BLaER1 (cell line): Measurements from ENCODE around the gene CD2BP2.
A peak's percentile ranks its signal among the peaks of the same experiment; 100 is the strongest.

Experiments used
- H3K27ac ChIP-seq: shearing (Covaris generic); formaldehyde crosslinking; 2 replicates; pipeline ENCODE4 v1.8.1; 2022
- H3K27me3 ChIP-seq: shearing (Covaris generic); formaldehyde crosslinking; 2 replicates; pipeline ENCODE4 v1.8.1; 2022
- H3K36me3 ChIP-seq: shearing (Covaris generic); formaldehyde crosslinking; 2 replicates; pipeline ENCODE4 v1.8.1; 2022
- H3K4me1 ChIP-seq: shearing (Covaris generic); formaldehyde crosslinking; 2 replicates; pipeline ENCODE4 v1.8.1; 2022
- H3K4me2 ChIP-seq: shearing (Covaris generic); formaldehyde crosslinking; 2 replicates; pipeline ENCODE4 v1.8.1; 2022
- H3K4me3 ChIP-seq: shearing (Covaris generic); formaldehyde crosslinking; 2 replicates; pipeline ENCODE4 v1.8.1; 2022
- H3K9ac ChIP-seq: shearing (Covaris generic); formaldehyde crosslinking; 2 replicates; pipeline ENCODE4 v1.8.1; 2022
- H3K9me3 ChIP-seq: shearing (Covaris generic); formaldehyde crosslinking; 2 replicates; pipeline ENCODE4 v1.8.1; 2022
- H4K20me1 ChIP-seq: shearing (Covaris generic); formaldehyde crosslinking; 2 replicates; pipeline ENCODE4 v1.8.1; 2022
- Cebpa-rat ChIP-seq: shearing (Covaris generic); IDR thresholded peaks from 2 replicates; pipeline ENCODE4 v1.8.1; 2022

The CD2BP2 gene

DNA sequence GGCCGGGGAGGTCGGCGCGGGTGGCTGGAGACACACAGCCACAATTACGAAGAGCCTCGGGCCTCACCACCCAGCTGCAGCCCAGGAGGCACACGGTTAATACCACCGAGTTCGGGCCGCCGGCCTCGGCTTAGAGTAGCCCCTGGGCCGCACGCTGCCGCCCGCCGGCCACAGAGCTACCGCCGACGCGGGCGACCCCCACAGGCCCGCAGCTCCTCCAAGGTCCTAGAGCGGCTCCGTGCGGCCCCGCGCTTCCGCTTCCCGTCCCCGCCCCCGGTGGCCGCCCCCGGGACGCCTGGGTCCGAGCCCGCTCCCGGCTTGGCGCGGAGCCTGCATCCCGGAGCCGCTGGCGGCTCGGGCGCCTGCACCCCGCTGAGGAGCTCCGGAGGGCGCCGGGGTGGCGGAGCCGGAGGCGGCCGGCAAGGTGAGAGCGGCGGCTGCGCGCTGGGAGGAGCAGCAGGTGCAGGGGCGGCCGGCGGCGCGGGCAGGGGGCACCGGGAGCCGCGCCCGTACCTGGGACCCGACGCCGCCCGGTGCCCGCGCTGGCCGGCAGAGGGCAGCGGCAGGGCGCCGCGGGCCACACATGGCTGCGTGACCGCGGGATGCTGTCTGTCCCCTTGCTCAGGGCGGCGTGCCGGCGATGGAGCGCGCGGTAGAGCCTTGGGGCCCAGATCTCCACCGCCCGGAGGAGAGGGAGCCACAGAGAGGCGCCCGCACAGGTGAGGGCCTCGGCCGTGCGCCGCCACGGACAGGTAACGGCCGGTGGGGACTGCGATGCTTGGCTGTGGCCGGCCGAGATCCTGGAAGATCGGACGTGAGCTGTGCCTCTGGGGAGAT is 40.3 kb upstream of the CD2BP2 start, which contains the start of gene ZNF48:
ZNF48 (plus strand) TSS at position 266 of the 837 bp plus-strand sequence; CDS start at position 641, 375 bp downstream.
- Histone ChIP-seq H3K27me3 (no peaks in the 10 kb centered on the region), H3K36me3 (peaks cover 25% of the 10 kb centered on the region), H3K4me3 (peak within 1 kb of the TSS; percentile 99), H3K9ac (peak within 1 kb of the TSS; percentile 90), H3K4me1 (peaks cover 63% of the 10 kb centered on the region), H3K4me2 (peak within 1 kb of the TSS; percentile 94), H3K9me3 (no peaks in the 10 kb centered on the region), H3K27ac (peak within 1 kb of the TSS; percentile 87), H4K20me1 (peaks cover 25% of the 10 kb centered on the region)
- TF ChIP-seq Cebpa-rat: no peak

DNA sequence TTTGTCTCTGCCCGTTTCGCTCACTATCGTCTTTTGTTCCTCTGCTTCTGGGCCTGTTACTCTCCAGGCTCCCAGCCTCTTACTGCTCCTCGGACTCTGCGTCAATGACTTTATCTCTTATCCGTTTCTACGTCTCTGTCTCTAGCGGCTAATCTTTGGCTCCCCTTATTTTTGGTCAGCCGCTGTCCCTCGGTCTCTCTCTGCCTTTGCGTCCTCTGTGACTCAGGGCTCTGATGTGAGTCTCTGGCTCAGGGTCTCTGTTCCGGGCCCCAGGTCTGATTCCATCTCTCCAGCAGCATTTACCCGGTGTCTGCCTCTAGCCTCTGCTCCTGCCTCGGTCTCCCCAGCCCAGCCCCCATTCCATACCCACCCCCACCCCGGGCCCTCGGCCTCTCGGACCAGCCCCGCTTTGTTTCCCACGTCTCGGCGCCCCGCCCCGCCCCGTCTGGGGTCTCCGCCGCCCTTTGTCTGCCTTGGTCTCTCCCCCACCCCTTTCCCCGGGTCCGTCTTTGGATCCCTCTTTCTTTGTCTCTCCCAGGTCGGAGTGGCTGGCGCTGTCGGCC is 39.6 kb upstream of the CD2BP2 start:
- H3K4me2 ChIP-seq: peak overlapping the region; percentile 94
- H3K4me1 ChIP-seq: peaks cover 61% of the 10 kb centered on the region
- no peaks in the 10 kb centered on the region for H3K9me3 ChIP-seq
- peaks cover 25% of the 10 kb centered on the region for H4K20me1 ChIP-seq
- H3K27ac ChIP-seq: peak overlapping the region; percentile 87
- peaks cover 25% of the 10 kb centered on the region for H3K36me3 ChIP-seq
- peak overlapping the region; percentile 99 for H3K4me3 ChIP-seq
- peak overlapping the region; percentile 90 for H3K9ac ChIP-seq
- TF ChIP-seq Cebpa-rat: no peak
- no peaks in the 10 kb centered on the region for H3K27me3 ChIP-seq

DNA sequence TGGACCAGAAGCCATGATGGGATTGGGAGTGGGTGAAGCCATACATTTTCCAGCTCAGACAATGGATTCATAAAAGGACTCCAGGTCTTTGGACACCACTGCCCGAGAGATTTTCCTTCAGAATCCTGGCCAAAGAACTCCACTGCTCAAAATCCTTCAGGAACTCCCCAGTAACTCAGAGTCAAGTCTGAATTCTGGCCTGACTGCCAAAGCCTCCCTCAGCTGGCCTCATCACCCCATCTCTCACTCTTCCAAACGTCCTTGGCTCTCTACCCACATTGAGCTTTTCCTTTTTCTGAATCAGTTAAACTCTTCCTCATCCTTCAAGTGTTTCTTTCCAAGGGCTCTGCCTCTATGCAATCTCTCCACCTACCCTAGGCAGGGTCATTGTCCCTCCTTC is 28.4 kb upstream of the CD2BP2 start:
- peaks cover 58% of the 10 kb centered on the region for H3K4me1 ChIP-seq
- no peaks in the 10 kb centered on the region for H3K36me3 ChIP-seq
- peak overlapping the region; percentile 95 for H3K27ac ChIP-seq

DNA sequence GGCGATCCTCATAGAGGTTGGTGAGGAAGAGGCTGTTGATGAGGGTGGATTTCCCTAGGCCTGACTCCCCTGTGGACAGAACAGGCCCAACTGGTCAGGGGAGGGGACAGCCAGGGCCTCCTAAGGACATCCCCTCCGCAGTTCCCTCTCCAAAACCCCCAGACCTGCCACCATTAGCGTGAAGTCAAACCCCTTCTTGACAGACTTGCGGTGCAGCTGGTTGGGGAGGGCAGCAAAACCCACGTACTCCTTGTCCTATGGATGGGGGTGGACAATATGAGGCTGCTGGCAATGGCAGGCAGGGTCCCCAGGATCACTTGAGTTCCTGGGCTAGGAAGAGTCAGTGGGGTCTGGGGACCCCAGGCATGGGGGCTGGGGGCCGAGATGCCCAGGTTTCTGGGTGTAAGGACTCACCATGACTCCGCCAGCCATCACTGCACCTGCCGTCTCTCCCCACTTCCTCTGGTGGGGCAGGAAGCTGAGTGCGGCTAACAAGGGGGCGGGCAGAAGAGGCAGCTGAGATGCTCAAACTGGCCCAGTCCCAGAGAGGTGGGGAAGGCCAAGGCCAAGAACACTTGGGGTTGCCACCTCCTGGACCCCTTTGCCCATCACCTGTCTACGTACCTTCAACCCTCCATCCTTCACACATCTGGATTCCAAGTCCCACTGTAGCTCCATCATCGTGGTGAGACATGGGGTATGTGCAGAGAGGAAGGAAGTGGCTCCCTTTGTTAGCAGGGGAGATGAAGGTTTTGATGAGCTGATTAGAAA is 27.2 kb upstream of the CD2BP2 start, which contains the start of gene SEPTIN1:
SEPTIN1 (minus strand) TSS at position 451 of the 771 bp plus-strand sequence; CDS start at position 432, 19 bp downstream.
- Histone ChIP-seq H3K9me3 (no peaks in the 10 kb centered on the region), H3K36me3 (no peaks in the 10 kb centered on the region), H3K4me3 (peak within 1 kb of the TSS; percentile 66), H3K27ac (peak within 1 kb of the TSS; percentile 95), H4K20me1 (no peaks in the 10 kb centered on the region), H3K9ac (peak within 1 kb of the TSS; percentile 72), H3K27me3 (no peaks in the 10 kb centered on the region), H3K4me2 (peak within 1 kb of the TSS; percentile 100), H3K4me1 (peaks cover 55% of the 10 kb centered on the region)
- no peak for TF ChIP-seq Cebpa-rat

More for the DNA sequence above, 28.4 kb upstream of the CD2BP2 start:
- no peaks in the 10 kb centered on the region for H3K9me3 ChIP-seq
- H4K20me1 ChIP-seq: no peaks in the 10 kb centered on the region
- no peak for TF ChIP-seq Cebpa-rat
- H3K4me3 ChIP-seq: no peak overlapping the region
- no peak overlapping the region for H3K9ac ChIP-seq
- H3K4me2 ChIP-seq: peak overlapping the region; percentile 100
- H3K27me3 ChIP-seq: no peaks in the 10 kb centered on the region

DNA sequence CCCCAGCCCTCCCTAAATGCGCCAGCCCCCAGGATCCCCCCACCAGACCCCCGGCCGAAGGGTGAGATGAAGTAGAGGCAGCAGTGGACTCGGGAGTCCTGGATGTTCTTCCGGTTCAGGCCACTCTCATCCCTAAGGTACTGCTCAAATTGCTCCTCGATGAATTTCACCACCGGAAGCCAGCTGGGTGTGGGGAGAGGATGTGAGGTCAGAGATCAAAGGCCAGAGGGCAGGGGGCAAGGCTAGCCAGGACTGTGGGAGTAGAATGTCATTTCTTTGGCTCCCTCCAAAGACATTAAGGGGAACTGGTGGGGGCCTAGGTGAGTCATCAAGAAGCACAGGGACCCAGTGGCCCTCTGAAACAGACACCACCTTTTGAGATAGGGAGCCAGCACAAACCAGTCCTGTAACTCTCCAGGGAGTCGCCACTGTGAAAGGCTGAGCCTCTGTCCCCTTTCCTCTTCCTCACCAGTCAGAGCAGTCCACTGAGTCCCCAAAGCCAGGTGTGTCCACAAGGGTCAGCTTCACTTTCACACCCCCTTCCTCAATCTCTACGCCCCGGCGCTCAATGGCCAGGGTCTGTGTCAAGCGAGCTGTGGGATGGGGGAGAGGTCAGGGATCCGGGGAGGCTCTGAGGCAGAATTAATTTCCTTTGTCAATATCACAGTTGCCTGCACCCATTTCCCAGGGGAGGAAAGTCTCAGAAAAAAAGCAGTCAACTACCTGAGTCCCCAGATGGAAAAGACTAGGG is 26.4 kb upstream of the CD2BP2 start:
- peaks cover 63% of the 10 kb centered on the region for H3K4me1 ChIP-seq
- TF ChIP-seq Cebpa-rat: no peak
- no peaks in the 10 kb centered on the region for H4K20me1 ChIP-seq
- peak overlapping the region; percentile 100 for H3K4me2 ChIP-seq
- peak overlapping the region; percentile 72 for H3K9ac ChIP-seq
- no peaks in the 10 kb centered on the region for H3K36me3 ChIP-seq
- H3K27ac ChIP-seq: peak overlapping the region; percentile 95
- H3K27me3 ChIP-seq: no peaks in the 10 kb centered on the region
- peak overlapping the region; percentile 66 for H3K4me3 ChIP-seq
- no peaks in the 10 kb centered on the region for H3K9me3 ChIP-seq

DNA sequence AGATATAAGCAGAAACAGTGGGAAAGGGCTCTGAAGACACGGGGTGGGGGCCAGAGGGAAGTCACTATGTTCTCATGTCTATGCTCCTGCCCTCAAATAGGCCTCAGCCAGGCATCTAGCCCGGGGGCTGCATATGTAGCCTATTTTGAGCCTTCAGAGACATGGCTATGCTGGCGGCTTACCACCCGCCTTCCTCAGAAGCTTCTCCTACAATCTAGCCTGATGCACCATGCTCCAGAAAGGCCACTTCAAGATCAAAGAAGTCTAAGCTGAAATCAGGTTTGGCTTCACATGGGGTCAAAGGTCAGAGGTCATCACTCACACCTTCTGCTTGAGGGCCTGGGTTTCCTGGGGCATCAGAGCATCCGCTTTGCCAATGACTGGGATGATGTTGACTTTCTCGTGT is 25.7 kb upstream of the CD2BP2 start:
- peak overlapping the region; percentile 100 for H3K4me2 ChIP-seq
- H3K4me1 ChIP-seq: peaks cover 65% of the 10 kb centered on the region
- no peaks in the 10 kb centered on the region for H3K9me3 ChIP-seq
- no peaks in the 10 kb centered on the region for H3K27me3 ChIP-seq
- H3K4me3 ChIP-seq: peak overlapping the region; percentile 66; the same call in 1 of the 2 replicates
- no peaks in the 10 kb centered on the region for H4K20me1 ChIP-seq
- TF ChIP-seq Cebpa-rat: no peak
- H3K27ac ChIP-seq: peak overlapping the region; percentile 95
- H3K9ac ChIP-seq: peak overlapping the region; percentile 72; the same call in 1 of the 2 replicates
- H3K36me3 ChIP-seq: no peaks in the 10 kb centered on the region

DNA sequence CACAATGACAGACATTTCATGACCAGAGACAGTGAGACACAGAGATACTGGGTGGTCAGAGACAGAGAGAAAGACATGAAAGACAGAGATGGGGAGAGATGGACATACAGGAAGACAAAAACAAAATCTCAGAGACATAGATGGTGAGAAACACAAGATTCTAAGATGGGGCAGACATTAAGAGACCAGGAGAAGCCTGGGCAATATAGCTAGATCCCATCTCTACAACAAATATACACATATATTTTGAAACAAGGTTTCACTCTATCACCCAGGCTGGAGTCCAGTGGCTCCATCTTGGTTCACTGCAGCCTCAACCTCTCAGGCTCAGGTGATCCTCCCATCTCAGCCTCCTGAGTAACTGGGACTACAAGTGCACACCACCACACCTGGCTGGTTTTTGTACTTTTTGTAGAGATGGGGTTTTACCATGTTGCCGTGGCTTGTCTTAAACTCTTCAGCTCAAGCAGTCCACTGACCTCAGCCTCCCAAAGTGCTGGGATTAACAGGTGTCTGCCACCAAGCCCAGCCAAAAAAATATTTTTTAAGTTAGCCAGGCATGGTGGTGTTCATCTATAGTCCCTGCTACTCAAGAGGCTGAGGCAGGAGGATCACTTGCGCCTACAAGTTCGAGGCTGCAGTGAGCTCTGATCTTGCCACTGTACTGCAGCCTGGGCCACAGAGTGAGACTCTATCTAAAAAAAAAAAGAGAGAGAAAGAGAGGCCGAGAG is 25.1 kb upstream of the CD2BP2 start:
- Histone ChIP-seq H3K27ac (peak overlapping the region; percentile 95), H3K4me2 (peak overlapping the region; percentile 100), H4K20me1 (no peaks in the 10 kb centered on the region), H3K36me3 (no peaks in the 10 kb centered on the region), H3K27me3 (no peaks in the 10 kb centered on the region), H3K4me3 (0 out of 2 replicates have a peak overlapping the region, but pooled peaks have one; percentile 66), H3K4me1 (peaks cover 65% of the 10 kb centered on the region), H3K9me3 (no peaks in the 10 kb centered on the region), H3K9ac (peak overlapping the region; percentile 84; the same call in 1 of the 2 replicates)
- TF ChIP-seq Cebpa-rat: no peak

DNA sequence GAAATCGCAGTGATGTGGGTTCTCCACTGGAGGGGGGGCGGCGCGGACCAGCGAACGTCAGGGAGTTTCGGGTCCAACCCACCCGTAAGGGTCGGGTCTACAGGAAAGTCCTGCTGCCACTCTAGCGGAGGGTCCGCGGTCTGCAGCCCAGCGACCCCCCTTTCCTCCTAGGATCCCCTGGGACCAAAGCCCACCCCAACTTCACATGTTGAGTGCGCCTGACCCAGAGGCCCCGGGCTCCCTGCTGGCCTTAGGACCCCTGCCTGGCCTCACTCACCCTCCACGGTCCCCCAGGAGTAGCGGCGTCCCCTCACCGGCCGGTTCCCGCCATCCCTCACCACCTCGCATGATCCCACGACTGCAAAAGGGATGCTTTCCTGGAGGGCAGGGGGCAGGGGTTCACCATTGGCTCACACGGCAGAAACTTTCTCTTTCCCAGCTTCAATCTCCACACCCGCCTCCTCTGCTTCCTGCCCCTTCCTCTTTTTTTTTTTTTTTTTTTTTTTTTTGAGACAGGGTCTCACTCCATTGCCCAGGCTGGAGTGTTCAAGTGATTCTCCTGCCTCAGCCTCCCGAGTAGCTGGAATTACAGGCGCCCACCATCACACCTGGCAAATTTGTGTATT is 24.2 kb upstream of the CD2BP2 start:
- no peaks in the 10 kb centered on the region for H3K27me3 ChIP-seq
- no peak for TF ChIP-seq Cebpa-rat
- H3K4me1 ChIP-seq: peaks cover 71% of the 10 kb centered on the region

More for the DNA sequence above, 24.2 kb upstream of the CD2BP2 start:
- peak overlapping the region; percentile 75 for H3K4me3 ChIP-seq
- peak overlapping the region; percentile 87 for H3K27ac ChIP-seq
- H3K9ac ChIP-seq: peak overlapping the region; percentile 84
- no peaks in the 10 kb centered on the region for H4K20me1 ChIP-seq
- H3K36me3 ChIP-seq: no peaks in the 10 kb centered on the region
- no peaks in the 10 kb centered on the region for H3K9me3 ChIP-seq
- peak overlapping the region; percentile 100 for H3K4me2 ChIP-seq
